Daoy (cell line): ENCODE data around the gene MYO18B. TPM values are rescaled to one million over a fixed set of nuclear protein-coding genes. Genes with fewer than 3 reads are reported as not detected.
"Not testable (repeated sequence)": the region's sequence is repeated elsewhere in the genome, so short reads cannot be mapped to it uniquely, and the experiment has no call there.

Experiments used
- DNase-seq: peaks from one replicate; pipeline ENCODE4 v3.0.0-alpha.2; 2015; ENCODE audit warnings: low read depth
- total RNA-seq: library from RNA; depleted of rRNA; stranded (reverse); fragments of >200 nt; shearing (Covaris generic); gene quantifications from 2 replicates; pipeline ENCODE4 v1.2.3, GENCODE V29; 2014; rRNA removed

MYO18B gene
- not detected in 2 replicates for total RNA-seq

DNA sequence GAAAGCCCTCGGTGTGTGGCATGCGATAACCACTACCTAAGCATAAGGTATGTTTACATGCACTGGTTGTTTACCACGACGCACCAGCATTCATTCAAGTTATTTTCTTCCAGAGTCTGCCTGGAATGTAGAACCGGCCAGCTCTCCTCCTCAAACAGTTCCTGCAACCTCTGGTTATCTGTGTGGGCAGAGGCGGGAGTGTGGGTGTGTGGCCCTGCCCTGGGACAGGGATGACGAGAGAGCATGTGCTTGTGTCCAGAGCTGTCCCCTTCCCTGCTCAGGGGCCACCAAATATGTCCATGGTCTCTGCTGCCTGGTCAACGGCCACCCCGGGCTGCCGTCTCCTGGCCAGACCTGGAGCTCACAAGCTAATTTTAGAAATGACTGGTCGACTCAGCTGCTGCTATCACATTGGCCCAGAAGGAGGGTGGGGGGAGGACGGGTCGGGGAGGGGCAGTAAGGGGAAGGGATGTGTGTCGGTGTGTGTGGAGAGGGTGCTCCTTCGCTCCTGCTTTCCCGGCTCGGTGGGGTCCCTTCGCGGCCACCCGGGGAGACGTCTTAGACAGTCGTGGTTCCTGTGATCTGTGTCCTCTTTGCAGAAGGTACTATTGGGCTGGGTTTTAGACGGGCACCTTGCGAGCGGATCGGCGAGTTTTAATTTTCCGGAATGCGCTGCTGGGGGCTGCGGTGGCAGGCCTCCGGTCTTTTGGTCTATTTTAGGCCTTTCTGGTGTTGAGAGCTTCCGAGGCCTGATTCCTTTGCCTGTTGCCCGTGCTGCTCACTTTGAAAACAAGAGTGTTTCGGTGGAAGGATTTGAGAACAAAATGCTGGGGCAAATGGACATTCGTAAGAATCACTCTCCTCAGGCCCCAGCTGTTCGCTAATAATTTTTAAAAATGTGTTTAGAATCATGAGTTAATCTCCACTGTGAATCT lies at the start of gene MYO18B:
TSS of gene MYO18B (plus strand) at position 497 of the 935 bp plus-strand sequence. CDS start 18,905 bp downstream, outside the sequence.
- DNase-seq = no peak

DNA sequence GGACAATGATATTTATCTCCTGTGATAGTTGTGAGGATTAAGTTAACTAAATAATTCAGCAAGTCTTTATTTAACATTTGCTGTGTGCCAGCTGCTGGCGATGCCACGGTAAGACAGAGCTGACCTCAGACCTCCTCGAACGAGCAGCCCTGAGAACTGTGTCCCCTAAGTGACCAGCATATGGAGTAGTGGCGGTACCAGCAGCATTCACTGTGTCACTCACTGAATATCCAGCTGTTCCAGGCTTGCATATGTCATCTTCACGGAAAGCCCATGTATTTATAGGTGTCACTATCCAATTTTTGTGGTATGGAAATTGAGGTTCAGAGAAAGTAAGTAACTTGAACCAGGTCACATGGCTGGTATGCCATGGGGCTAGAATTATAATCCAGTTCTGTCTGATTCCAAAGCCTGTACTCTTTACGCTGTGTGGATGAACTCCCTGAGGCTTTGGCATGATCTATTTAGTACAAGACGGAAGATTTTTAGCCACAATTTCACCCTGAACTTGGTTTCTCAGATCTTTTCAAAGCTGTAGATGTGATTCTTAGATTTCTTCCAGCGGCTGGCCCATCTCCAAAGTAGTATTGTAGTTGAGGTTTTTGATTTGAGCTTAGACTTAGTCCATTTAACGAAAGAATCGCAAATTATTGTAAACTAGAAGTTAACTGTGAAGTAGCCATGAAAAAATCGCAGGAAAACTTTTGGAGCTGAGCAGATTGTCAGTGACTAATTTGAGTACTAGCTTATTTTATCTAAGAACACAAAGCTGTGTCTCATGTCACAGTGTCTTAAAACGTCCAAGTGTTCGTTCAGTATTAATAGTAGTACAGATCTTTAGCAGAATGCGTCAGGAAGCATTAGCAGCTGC lies 49.4 kb upstream of the MYO18B start:
- DNase-seq = no peak

GRCh38 chr22:25693268-25693565 lies 48.8 kb upstream of the MYO18B start:
- DNase-seq = no peak

GRCh38 chr22:25694196-25694907 lies 47.6 kb upstream of the MYO18B start:
- no peak for DNase-seq

- DNase-seq = no peak
Observed at GRCh38 chr22:25695146-25695545, 46.8 kb upstream of the MYO18B start.

DNA sequence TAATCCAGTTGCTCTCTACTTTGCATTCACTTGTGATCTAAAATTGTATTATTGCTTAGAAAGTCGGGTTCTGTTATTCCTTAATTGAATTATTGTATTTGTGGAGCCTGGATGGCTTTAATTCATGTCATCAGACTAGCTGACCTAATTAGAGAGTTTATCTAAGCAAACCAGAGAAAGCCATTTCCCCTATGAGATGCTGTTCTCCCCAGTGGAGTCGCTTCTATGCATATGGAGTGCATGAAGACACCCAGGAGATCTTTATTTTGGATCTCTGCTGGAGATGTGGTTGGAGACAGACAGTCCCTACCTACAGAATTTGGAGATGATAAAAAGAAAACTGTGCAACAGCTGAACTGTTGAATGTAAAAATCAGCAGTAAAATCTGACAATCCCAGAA lies 45.2 kb upstream of the MYO18B start:
- no peak for DNase-seq

GRCh38 chr22:25697181-25697664 lies 44.8 kb upstream of the MYO18B start:
- no peak for DNase-seq

DNA sequence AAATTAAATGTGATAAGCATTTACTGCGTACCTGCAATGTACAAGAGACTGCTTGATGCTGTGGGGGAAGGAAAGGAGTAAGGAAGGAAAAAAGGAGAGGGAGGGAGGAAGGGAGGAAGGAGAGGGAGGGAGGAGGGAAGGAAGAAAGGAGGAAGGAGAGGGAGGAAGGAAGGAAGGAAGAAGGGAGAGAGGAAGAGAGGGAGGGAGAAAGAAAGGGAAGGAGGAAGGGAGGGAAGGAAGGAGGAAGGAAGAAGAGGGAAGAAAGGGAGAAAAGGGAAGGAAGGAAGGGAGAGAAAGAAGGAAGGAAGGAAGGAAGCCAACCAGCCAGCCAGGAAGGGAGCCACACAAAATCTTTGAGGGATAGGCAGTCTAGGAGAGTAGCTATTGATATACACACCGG lies 44.0 kb upstream of the MYO18B start:
- no peak for DNase-seq

GRCh38 chr22:25698461-25698860 lies 43.5 kb upstream of the MYO18B start:
- DNase-seq = no peak

DNA sequence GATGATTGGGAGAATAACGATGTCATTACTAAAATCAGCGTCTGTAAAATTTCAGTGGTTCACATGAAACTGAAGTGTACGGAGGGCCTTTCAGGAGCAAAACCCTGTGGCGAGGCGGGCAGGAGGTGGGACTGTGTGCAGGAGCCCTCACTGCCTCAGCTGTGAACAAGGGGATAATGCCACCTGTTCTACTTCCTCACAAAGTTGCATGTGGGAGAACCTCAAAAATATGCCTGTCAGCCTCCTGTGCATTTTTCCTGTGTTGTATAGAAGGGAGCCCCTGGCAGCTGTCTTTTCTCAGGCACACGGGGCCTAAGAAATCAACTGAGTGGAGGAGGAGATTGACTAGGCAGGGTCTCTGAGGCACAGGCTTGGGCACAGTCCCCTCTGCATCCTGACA lies 43.0 kb upstream of the MYO18B start:
- DNase-seq = no peak

DNA sequence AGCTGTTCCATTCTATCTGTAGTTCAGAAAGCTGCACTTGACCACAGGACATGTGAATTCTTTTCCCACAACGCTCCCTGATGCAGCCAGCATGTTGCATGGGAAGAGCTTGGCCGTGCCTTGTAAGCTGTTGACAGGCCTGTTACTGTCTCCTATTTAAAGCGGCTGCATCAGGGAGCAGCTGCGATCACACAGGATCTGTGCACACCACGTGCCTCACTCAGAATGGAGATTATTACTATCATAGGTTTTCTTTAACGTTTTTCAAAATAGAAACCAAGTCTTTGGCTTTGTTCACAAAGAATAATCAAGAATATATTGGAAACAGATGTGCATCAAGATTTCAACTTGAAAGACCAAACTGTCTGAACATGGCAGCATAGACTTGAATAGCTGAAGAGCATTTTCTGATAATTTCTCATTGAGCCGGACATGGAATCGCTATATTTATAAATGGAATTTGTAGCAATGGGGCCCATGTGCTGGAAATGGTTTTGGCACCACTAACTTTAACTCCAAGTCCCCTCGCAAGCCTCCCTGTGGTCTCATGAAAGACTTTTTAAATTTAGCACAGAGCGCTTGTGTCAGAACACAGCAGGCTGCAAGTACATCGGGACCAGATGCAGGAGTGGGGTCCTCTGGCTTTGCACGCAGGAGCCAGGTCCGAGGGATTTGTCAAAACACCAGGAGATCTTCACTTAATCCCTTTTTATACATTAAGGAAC lies 40.8 kb upstream of the MYO18B start:
- DNase-seq = no peak

GRCh38 chr22:25702040-25702439 lies 39.9 kb upstream of the MYO18B start:
- no peak for DNase-seq

- DNase-seq = no peak
Observed at GRCh38 chr22:25702571-25703167, 39.3 kb upstream of the MYO18B start.

- DNase-seq = no peak
Observed at GRCh38 chr22:25704701-25705100, 37.3 kb upstream of the MYO18B start.

DNA sequence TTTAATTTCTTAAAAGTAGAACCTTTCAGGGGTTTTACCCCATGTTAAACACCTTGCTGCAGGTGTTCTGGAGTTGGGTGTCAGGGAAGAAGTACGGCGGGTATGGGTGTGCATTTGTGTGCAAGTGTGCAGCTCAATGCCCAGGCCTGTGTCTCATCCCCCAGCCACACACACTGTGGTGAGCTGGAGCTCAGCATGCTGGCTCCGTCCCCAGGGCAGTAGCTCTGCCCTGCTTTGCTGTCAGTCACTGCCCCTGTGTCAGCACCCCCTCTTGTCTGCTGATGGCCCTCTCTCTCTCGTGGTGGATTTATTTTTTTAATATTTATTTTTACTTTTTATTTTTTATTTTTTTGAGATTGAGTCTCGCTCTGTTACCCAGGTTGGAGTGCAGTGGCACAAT lies 35.8 kb upstream of the MYO18B start:
- no peak for DNase-seq

DNA sequence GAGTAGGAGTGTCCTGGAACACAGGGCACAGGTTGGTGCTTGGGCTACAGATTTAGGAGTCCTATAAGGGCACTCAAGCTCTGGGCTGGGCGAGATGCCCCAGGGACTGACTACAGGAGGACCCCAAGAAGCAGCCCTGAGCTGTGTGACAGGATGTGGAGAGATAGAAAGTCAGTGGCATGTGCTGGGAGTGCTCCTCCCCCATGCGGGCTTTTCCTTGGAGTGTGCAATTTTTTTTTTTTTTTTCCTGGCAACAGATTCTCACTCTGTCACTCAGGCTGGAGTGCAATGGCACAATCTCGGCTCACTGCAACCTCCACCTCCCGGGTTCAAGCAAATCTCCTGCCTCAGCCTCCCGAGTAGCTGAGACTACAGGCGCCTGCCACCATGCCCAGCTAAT lies 33.6 kb upstream of the MYO18B start:
- not testable (repeated sequence) for DNase-seq

DNA sequence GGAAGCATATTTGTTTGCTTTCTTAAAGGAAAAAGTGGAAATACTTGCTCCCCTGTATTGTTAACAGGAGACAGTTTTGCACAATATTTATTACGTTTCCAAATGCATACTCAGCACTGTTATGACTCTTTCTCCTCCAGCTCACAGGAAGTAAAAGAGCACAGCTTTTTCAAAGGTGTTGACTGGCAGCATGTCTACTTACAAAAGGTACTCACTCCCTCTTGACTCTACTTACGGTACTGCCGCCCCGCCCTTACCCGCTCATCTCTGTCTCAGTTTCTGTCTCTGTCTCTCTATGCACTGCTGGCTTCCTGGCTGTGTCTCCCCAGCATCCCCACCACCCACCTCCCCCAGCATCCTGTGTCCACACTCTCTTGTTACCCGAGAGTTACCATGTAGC lies 32.2 kb upstream of the MYO18B start:
- no peak for DNase-seq

DNA sequence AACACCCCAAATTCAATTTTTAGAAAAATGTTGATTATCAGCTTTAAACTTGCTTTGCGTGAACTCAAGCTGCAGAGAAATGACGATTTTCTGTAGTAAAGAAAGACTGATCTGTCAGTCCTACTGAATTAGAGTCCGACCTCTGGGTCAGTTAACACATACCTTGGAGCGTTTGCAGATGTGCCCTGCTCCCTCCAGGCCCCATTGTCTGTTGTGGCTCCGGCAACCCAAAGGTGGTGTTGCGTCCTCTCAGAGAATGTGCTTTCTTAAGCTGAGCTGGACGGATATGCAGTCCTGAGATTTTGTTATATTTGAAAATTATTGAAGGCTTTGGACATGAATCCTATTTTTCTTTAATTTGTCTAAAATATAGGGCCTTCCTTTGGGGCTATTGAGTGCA lies 31.5 kb upstream of the MYO18B start:
- no peak for DNase-seq

- no peak for DNase-seq
Observed at GRCh38 chr22:25711491-25711890, 30.5 kb upstream of the MYO18B start.

DNA sequence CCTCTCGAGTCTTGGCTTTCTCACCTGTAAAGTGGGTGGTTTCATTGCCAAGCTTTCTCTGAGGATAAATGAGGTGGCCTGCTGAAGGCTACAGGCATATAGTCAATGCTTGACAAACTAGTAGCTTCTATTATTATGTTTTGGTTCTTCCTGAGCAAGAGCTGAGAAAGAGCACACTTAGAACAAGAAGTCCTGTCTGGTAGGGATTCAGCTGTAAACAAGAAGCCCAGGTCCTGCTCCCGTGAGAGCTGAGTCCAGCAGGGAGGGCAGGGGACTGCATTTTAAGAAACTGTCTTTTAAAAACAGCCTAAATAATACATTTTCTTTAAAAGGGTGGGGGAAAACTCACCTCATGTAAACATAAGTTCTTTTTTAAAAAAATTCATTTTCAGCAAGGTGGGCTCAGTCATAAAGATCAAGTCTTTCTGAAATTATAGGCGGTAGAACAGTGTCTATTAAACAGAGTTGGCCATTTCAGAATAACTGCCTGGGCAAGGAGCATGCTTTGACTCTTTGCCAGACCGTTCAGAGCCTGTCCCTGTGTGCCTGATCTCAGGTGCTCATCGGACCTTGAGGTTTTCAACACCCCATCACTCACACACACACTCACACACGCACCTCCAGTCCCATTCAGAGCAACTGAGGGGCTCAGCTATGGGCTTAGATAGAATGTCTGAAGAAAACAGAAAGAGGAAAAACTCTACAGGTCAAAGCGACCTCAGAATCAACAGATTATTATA lies 29.2 kb upstream of the MYO18B start:
- no peak for DNase-seq
